ENCODE measurements around the gene SLC30A10.

GRCh38 chr1:219882755-219883154 lies 45.6 kb downstream of the SLC30A10 start:
- TF ChIP-seq POLR2AphosphoS5 (IDR thresholded peaks at IDR 0.05; ENCODE audit: low read depth, low read length): no peak
- no peak for TF ChIP-seq SIN3A (IDR thresholded peaks at IDR 0.05; ENCODE audit: borderline replicate concordance, insufficient read depth, low read depth, low read length)
- TF ChIP-seq CTCF (IDR thresholded peaks at IDR 0.05): no peak
- TF ChIP-seq REST (IDR thresholded peaks at IDR 0.05; ENCODE audit: insufficient read depth in 1 of 2, low read depth in 2 of 2, low read length in 1 of 2): no peak
